ENCODE data around the gene GOSR2. TPM values are rescaled to one million over a fixed set of nuclear protein-coding genes. Genes with fewer than 3 reads are reported as not detected.

Gene GOSR2
- total RNA-seq, 1 experiment from 2014 or later: 36.5 TPM

DNA sequence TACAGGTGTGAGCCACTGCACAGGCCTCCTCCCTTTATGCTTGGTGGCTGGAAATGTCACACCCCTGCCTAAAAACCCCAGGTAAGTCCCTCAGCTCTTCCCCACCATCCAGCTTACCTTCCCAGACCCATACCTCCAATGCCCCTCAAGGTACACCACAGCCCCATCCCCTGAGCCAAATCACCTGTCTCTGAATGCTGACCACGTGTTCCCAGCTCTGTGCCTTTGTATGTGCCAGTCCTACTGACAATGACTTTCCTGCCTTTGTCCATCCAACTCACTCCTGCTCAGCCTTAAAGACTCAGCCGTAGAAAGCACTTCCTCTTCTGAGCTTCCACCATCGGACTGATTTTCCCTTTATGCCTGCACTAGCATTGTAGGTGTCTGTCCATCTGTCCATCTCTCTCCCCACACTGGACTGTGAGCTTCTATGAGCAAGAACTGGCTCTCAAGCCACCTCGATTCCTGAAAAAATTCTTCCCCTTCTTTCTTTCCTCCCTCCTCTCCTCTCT, 30.7 kb upstream of the GOSR2 start:
- in situ Hi-C loops (cut with HindIII; ENCODE audit: low pct_unique_long_range_greater_than_20kb, low sequenced_read_pairs): no loop called here
- BruUV-seq (replicated peaks): no TSS peak
- POLR2A ChIA-PET: interaction anchor here (0.6 kb wide), 1 partner anchor 72 kb away, joined by 6 read pairs; no protein-coding TSS in a partner anchor

DNA sequence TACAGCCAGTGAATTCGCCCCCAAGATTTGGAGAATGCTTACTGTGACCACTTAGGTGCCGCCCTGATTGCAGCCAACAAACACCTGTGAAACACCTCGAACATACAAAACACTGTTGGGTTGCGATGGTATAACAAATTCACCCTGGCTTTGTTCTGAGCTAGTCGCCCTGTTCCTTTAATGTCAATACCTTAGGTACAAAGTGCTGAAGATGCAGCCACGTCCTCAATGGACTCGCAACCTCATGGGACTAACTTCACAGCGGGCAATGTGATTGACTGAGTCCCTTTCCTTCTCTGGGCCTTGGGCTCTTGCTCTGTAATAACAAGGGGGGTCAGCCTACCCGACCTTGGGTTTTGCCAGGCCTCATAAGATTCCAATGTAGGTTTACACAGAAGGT, 28.9 kb upstream of the GOSR2 start:
- Histone ChIP-seq H3K27ac (ENCODE audit: low read length) (no peak overlapping the region), H3K36me3 (ENCODE audit: control insufficient read depth, insufficient read depth, low read length) (no peaks in the 10 kb centered on the region), H3K27me3 (ENCODE audit: control insufficient read depth, insufficient read depth, low read length) (no peaks in the 10 kb centered on the region), H3K4me3 (ENCODE audit: low read depth in 2 of 2, low read length in 2 of 2) (no peak overlapping the region), H3K4me1 (ENCODE audit: control insufficient read depth, insufficient read depth, low read length) (no peaks in the 10 kb centered on the region), H3K9me3 (ENCODE audit: control insufficient read depth, insufficient read depth, low read depth, low read length) (no peaks in the 10 kb centered on the region)
- in situ Hi-C loops (cut with HindIII; ENCODE audit: low pct_unique_long_range_greater_than_20kb, low sequenced_read_pairs): no loop called here
- intact Hi-C loops (cut with micrococcal nuclease; ENCODE audit: unreplicated experiment): no loop called here
- ATAC-seq: no peak
- BruUV-seq (replicated peaks): no TSS peak
- no peak for DNase-seq (ENCODE audit: low read depth, low spot score)
- CTCF ChIA-PET: no interaction called here
- POLR2A ChIA-PET: no interaction called here
- TF ChIP-seq SIN3A (IDR thresholded peaks at IDR 0.05; ENCODE audit: borderline replicate concordance, insufficient read depth, low read depth, low read length) (no peak), POLR2AphosphoS5 (IDR thresholded peaks at IDR 0.05; ENCODE audit: low read depth, low read length) (no peak), TCF7L2 (IDR thresholded peaks at IDR 0.05; ENCODE audit: low read depth, low read length) (no peak)
- TF ChIP-seq, protein P1, sequence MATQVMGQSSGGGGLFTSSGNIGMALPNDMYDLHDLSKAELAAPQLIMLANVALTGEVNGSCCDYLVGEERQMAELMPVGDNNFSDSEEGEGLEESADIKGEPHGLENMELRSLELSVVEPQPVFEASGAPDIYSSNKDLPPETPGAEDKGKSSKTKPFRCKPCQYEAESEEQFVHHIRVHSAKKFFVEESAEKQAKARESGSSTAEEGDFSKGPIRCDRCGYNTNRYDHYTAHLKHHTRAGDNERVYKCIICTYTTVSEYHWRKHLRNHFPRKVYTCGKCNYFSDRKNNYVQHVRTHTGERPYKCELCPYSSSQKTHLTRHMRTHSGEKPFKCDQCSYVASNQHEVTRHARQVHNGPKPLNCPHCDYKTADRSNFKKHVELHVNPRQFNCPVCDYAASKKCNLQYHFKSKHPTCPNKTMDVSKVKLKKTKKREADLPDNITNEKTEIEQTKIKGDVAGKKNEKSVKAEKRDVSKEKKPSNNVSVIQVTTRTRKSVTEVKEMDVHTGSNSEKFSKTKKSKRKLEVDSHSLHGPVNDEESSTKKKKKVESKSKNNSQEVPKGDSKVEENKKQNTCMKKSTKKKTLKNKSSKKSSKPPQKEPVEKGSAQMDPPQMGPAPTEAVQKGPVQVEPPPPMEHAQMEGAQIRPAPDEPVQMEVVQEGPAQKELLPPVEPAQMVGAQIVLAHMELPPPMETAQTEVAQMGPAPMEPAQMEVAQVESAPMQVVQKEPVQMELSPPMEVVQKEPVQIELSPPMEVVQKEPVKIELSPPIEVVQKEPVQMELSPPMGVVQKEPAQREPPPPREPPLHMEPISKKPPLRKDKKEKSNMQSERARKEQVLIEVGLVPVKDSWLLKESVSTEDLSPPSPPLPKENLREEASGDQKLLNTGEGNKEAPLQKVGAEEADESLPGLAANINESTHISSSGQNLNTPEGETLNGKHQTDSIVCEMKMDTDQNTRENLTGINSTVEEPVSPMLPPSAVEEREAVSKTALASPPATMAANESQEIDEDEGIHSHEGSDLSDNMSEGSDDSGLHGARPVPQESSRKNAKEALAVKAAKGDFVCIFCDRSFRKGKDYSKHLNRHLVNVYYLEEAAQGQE (IDR thresholded peaks at IDR 0.05; ENCODE audit: insufficient read depth in 1 of 2, low read depth in 2 of 2, low read length in 1 of 2): no peak
- TF ChIP-seq, protein P2, sequence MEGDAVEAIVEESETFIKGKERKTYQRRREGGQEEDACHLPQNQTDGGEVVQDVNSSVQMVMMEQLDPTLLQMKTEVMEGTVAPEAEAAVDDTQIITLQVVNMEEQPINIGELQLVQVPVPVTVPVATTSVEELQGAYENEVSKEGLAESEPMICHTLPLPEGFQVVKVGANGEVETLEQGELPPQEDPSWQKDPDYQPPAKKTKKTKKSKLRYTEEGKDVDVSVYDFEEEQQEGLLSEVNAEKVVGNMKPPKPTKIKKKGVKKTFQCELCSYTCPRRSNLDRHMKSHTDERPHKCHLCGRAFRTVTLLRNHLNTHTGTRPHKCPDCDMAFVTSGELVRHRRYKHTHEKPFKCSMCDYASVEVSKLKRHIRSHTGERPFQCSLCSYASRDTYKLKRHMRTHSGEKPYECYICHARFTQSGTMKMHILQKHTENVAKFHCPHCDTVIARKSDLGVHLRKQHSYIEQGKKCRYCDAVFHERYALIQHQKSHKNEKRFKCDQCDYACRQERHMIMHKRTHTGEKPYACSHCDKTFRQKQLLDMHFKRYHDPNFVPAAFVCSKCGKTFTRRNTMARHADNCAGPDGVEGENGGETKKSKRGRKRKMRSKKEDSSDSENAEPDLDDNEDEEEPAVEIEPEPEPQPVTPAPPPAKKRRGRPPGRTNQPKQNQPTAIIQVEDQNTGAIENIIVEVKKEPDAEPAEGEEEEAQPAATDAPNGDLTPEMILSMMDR (IDR thresholded peaks at IDR 0.05): no peak

More for the DNA sequence above, 30.7 kb upstream of the GOSR2 start:
- Histone ChIP-seq H3K27ac (ENCODE audit: low read length) (no peak overlapping the region), H3K4me3 (ENCODE audit: low read depth in 2 of 2, low read length in 2 of 2) (no peak overlapping the region), H3K4me1 (ENCODE audit: control insufficient read depth, insufficient read depth, low read length) (no peaks in the 10 kb centered on the region), H3K27me3 (ENCODE audit: control insufficient read depth, insufficient read depth, low read length) (no peaks in the 10 kb centered on the region), H3K9me3 (ENCODE audit: control insufficient read depth, insufficient read depth, low read depth, low read length) (no peaks in the 10 kb centered on the region), H3K36me3 (ENCODE audit: control insufficient read depth, insufficient read depth, low read length) (no peaks in the 10 kb centered on the region)
- no peak for ATAC-seq
- DNase-seq (ENCODE audit: low read depth, low spot score): no peak
- CTCF ChIA-PET: no interaction called here
- TF ChIP-seq, protein P1 (IDR thresholded peaks at IDR 0.05; ENCODE audit: insufficient read depth in 1 of 2, low read depth in 2 of 2, low read length in 1 of 2): no peak
- no peak for TF ChIP-seq SIN3A (IDR thresholded peaks at IDR 0.05; ENCODE audit: borderline replicate concordance, insufficient read depth, low read depth, low read length)
- intact Hi-C loops (cut with micrococcal nuclease; ENCODE audit: unreplicated experiment): no loop called here

All from Panc1 (cell line).